HG02970 (cell line): ENCODE data around the gene FAM221B.

ENCODE experiments used
- ATAC-seq: cut with Tn5 transposase; IDR thresholded peaks from one replicate; pipeline ENCODE4 v1.9.1; 2021; ENCODE audit warnings: mild to moderate bottlenecking, moderate library complexity, moderate number of reproducible peaks; ENCODE audit not compliant: unreplicated experiment, low FRiP score

The FAM221B gene

GRCh38 chr9:35828716-35829083, at the start of gene FAM221B:
FAM221B (minus strand) TSS chr9:35828732; CDS start chr9:35826161, 2,571 bp downstream.
- no peak for ATAC-seq

GRCh38 chr9:35872505-35872904, 44.0 kb upstream of the FAM221B start:
- no peak for ATAC-seq

- ATAC-seq, result no peak
Measured at GRCh38 chr9:35871545-35871944, 43.0 kb upstream of the FAM221B start.

GRCh38 chr9:35870351-35870923, 41.9 kb upstream of the FAM221B start, which contains the start of gene OR13J1:
OR13J1 (minus strand) TSS chr9:35870401; CDS start chr9:35870401, 0 bp downstream.
- no peak for ATAC-seq

- ATAC-seq, result no peak
Measured at GRCh38 chr9:35869621-35870216, 41.2 kb upstream of the FAM221B start.

GRCh38 chr9:35868933-35869332, 40.4 kb upstream of the FAM221B start:
- no peak for ATAC-seq

- ATAC-seq, result no peak
Measured at GRCh38 chr9:35867538-35867937, 39.0 kb upstream of the FAM221B start.

GRCh38 chr9:35864695-35865255, 36.2 kb upstream of the FAM221B start:
- ATAC-seq, result no peak

GRCh38 chr9:35863583-35863982, 35.1 kb upstream of the FAM221B start:
- ATAC-seq, result no peak

GRCh38 chr9:35862328-35862727, 33.8 kb upstream of the FAM221B start:
- no peak for ATAC-seq

GRCh38 chr9:35861161-35861897, 32.8 kb upstream of the FAM221B start:
- no peak for ATAC-seq

GRCh38 chr9:35859990-35860339, 31.4 kb upstream of the FAM221B start:
- ATAC-seq, result no peak

- no peak for ATAC-seq
Measured at GRCh38 chr9:35859310-35859989, 30.9 kb upstream of the FAM221B start.

GRCh38 chr9:35858458-35858857, 29.9 kb upstream of the FAM221B start:
- no peak for ATAC-seq

GRCh38 chr9:35856882-35857281, 28.4 kb upstream of the FAM221B start:
- no peak for ATAC-seq

GRCh38 chr9:35856206-35856605, 27.7 kb upstream of the FAM221B start:
- no peak for ATAC-seq

- no peak for ATAC-seq
Measured at GRCh38 chr9:35854091-35854762, 25.7 kb upstream of the FAM221B start.

GRCh38 chr9:35852876-35853865, 24.6 kb upstream of the FAM221B start:
- no peak for ATAC-seq

- ATAC-seq, result no peak
Measured at GRCh38 chr9:35852267-35852815, 23.8 kb upstream of the FAM221B start.
